RWPE2 (cell line): Measurements from ENCODE around the gene GMPPA.

Experiments
- ATAC-seq: fragments of 200-7000 bp; cut with Tn5 transposase; 3 replicates; pipeline ENCODE4 v1.9.1; 2021; ENCODE audit warnings: low read depth
- DNase-seq: peaks from one replicate; pipeline ENCODE4 v3.0.0-alpha.2; 2020; ENCODE audit warnings: low spot score
- H3K27ac ChIP-seq: fragments of 450-650 bp; 2 replicates; pipeline ENCODE4 v1.5.1; 2017; ENCODE audit warnings: mild to moderate bottlenecking; ENCODE audit not compliant: poor library complexity, severe bottlenecking
- H3K27me3 ChIP-seq: fragments of 250-450 bp; sonication (Bioruptor Pico); 2 replicates; pipeline ENCODE4 v1.5.1; 2021; ENCODE audit warnings: mild to moderate bottlenecking, moderate library complexity; ENCODE audit not compliant: insufficient read depth, poor library complexity, severe bottlenecking
- H3K36me3 ChIP-seq: fragments of 250-450 bp; sonication (Bioruptor Pico); 2 replicates; pipeline ENCODE4 v1.5.1; 2020; ENCODE audit warnings: low read depth, mild to moderate bottlenecking, moderate library complexity
- H3K4me1 ChIP-seq: fragments of 250-450 bp; sonication (Bioruptor Pico); 2 replicates; pipeline ENCODE4 v1.5.1; 2021; ENCODE audit warnings: mild to moderate bottlenecking, moderate library complexity; ENCODE audit not compliant: insufficient read depth, poor library complexity, severe bottlenecking
- H3K4me3 ChIP-seq: fragments of 250-450 bp; sonication (Bioruptor Pico); 2 replicates; pipeline ENCODE4 v1.5.1; 2021; ENCODE audit warnings: mild to moderate bottlenecking, moderate library complexity; ENCODE audit not compliant: severe bottlenecking
- H3K9me3 ChIP-seq: fragments of 250-450 bp; sonication (Bioruptor Pico); 2 replicates; pipeline ENCODE4 v1.5.1; 2021; ENCODE audit warnings: mild to moderate bottlenecking, moderate library complexity; ENCODE audit not compliant: severe bottlenecking
- CTCF ChIP-seq: fragments of 450-650 bp; IDR thresholded peaks from one replicate; pipeline ENCODE4 v1.5.1; 2017; ENCODE audit warnings: mild to moderate bottlenecking, moderate library complexity; ENCODE audit not compliant: poor library complexity, severe bottlenecking

GMPPA gene

GRCh38 chr2:219510512-219511135 lies 11.9 kb downstream of the GMPPA start:
- no peak for TF ChIP-seq CTCF
- no peak for DNase-seq
- Histone ChIP-seq H3K27me3 (peaks cover 56% of the 10 kb centered on the region), H3K4me1 (no peaks in the 10 kb centered on the region), H3K4me3 (no peak overlapping the region), H3K9me3 (no peaks in the 10 kb centered on the region), H3K36me3 (0 out of 2 replicates have a peak, but pooled peaks cover 3% of the 10 kb centered on the region), H3K27ac (no peak overlapping the region)
- ATAC-seq: no peak

- no peaks in the 10 kb centered on the region for H3K36me3 ChIP-seq
- H3K27ac ChIP-seq: no peak overlapping the region
- DNase-seq: no peak
- no peaks in the 10 kb centered on the region for H3K4me1 ChIP-seq
- peaks cover 60% of the 10 kb centered on the region for H3K27me3 ChIP-seq
- ATAC-seq: no peak
- no peak overlapping the region for H3K4me3 ChIP-seq
- no peak for TF ChIP-seq CTCF
- H3K9me3 ChIP-seq: no peaks in the 10 kb centered on the region
Measured at GRCh38 chr2:219511547-219512325, 13.0 kb downstream of the GMPPA start.

GRCh38 chr2:219512524-219513216 lies 14.0 kb downstream of the GMPPA start:
- H3K4me1 ChIP-seq: no peaks in the 10 kb centered on the region
- ATAC-seq (no peak), DNase-seq (no peak)
- peaks cover 60% of the 10 kb centered on the region for H3K27me3 ChIP-seq
- H3K27ac ChIP-seq: no peak overlapping the region
- H3K36me3 ChIP-seq: no peaks in the 10 kb centered on the region
- H3K4me3 ChIP-seq: no peak overlapping the region
- H3K9me3 ChIP-seq: no peaks in the 10 kb centered on the region
- no peak for TF ChIP-seq CTCF

GRCh38 chr2:219513787-219514186 lies 15.1 kb downstream of the GMPPA start:
- DNase-seq (no peak), ATAC-seq (no peak)
- Histone ChIP-seq H3K9me3 (no peaks in the 10 kb centered on the region), H3K27ac (no peak overlapping the region), H3K36me3 (no peaks in the 10 kb centered on the region), H3K4me3 (no peak overlapping the region), H3K4me1 (no peaks in the 10 kb centered on the region), H3K27me3 (peaks cover 60% of the 10 kb centered on the region)
- TF ChIP-seq CTCF: no peak
